Measurements from ENCODE around the gene CACTIN. TPM values are rescaled to one million over a fixed set of nuclear protein-coding genes. Genes with fewer than 3 reads are reported as not detected.

Gene CACTIN
- total and polyA plus RNA-seq, 2 of the 4 experiments (the other 2 are of a cell fraction) = 10.8 to 19.5 TPM

DNA sequence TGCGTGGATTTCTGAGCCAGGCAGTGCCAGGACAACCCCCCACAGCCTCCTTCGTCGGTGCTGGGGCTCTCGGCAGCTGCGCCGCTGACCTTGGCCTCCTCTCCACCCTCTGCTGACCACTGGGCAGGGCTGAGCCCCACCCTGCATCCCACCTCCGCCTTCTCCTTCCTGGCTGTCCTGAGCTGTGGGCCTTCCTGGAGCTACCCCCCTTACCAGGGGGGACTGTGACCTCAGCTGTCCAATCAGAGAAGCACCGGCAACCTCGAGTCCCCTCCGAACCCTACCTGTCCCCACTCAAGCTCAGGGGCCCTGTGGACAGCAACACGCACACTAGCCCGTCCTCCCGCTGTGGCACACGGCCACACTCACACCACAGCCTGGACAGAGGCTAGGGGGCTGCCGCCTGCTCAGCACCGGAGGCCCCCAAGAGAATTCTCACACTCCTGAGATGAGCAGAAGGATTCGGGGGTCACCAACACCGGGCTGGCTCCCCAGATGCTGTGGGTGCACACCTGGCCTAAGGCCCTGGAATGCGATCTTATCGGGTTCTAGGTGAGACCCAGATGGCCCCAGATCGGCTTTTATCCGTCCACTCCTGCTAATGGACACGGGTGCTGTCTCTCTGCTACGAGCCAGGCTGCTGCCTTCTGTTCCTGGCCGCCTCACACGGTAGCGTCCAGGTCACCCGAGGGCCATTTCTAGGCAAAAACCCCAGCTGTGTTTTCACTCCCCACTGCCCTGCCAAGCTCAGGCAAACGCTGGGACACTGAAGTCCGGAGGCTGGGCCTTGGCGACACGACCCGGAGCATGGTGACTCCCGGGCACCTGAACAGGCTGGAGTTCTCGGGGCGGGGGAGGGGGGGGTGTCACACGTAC lies 32.5 kb upstream of the CACTIN start:
- H4K8ac ChIP-seq (ENCODE audit: low read depth in 2 of 2, low read length in 2 of 2) = no peak overlapping the region
- H4K5ac ChIP-seq (ENCODE audit: low read depth, low read length) = no peak overlapping the region
- DNase-seq = no peak
- no peaks in the 10 kb centered on the region for H3K9me3 ChIP-seq (ENCODE audit: control insufficient read depth, insufficient read depth, low read length)
- H2BK20ac ChIP-seq (ENCODE audit: low read depth, low read length) = no peak overlapping the region
- BruUV-seq (replicated peaks) = no TSS peak
- no peaks in the 10 kb centered on the region for H4K20me1 ChIP-seq (ENCODE audit: insufficient read depth, low read length)
- no peak overlapping the region for H3K27ac ChIP-seq (ENCODE audit: insufficient read depth, low read length)
- no peak overlapping the region for H2BK15ac ChIP-seq (ENCODE audit: low read depth, low read length)
- WGBS, 2 experiments (ENCODE audit: extremely low coverage in 2 of 2, insufficient read length in 1 of 2) = 92% methylated on average over 25 of the region's 37 CpGs; no CpG with 5 or more reads in 1 of the 2 experiments
- no peak overlapping the region for H2AFZ ChIP-seq (replicated peaks; ENCODE audit: low read length, poor library complexity)
- H3K23ac ChIP-seq (ENCODE audit: low read depth, low read length) = no peak overlapping the region
- H2BK5ac ChIP-seq (ENCODE audit: low read depth, low read length, poor library complexity, severe bottlenecking) = no peak overlapping the region
- H3K36me3 ChIP-seq (ENCODE audit: control insufficient read depth, insufficient read depth, low read length) = peaks cover 62% of the 10 kb centered on the region
- ChIA-PET POLR2A (ENCODE audit: unreplicated experiment) (no interaction called here), CTCF (no interaction called here)
- H2AK9ac ChIP-seq (replicated peaks; ENCODE audit: low read depth, low read length, poor library complexity) = no peak overlapping the region
- no peak overlapping the region for H3K4me3 ChIP-seq (ENCODE audit: insufficient read depth, low read depth, low read length)
- no peak overlapping the region for H3K4ac ChIP-seq (ENCODE audit: low read depth, low read length)
- no peaks in the 10 kb centered on the region for H3K27me3 ChIP-seq (ENCODE audit: control insufficient read depth, insufficient read depth, low read length)
- no peak overlapping the region for H3K18ac ChIP-seq (ENCODE audit: low read depth, low read length)
- no peak overlapping the region for H3K4me2 ChIP-seq (ENCODE audit: low read depth, low read length)
- in situ Hi-C loops (cut with MboI; ENCODE audit: low sequenced_read_pairs) = no loop called here
- dilution Hi-C loops (cut with HindIII; ENCODE audit: low sequenced_read_pairs, unreplicated experiment) = no loop called here
- no peak overlapping the region for H3K9ac ChIP-seq (ENCODE audit: low read depth, low read length)
- H4K91ac ChIP-seq (ENCODE audit: insufficient read depth, low read depth, low read length) = no peak overlapping the region
- H2BK120ac ChIP-seq (ENCODE audit: low read depth, low read length) = no peak overlapping the region
- peaks cover 3% of the 10 kb centered on the region for H3K4me1 ChIP-seq (ENCODE audit: control insufficient read depth, insufficient read depth, low read length)
- H3K79me1 ChIP-seq (ENCODE audit: low read depth in 1 of 2, low read length in 2 of 2) = peaks cover 0 to 10% of the 10 kb centered on the region in 2 experiments
- no peak overlapping the region for H3K56ac ChIP-seq (ENCODE audit: extremely low read depth, insufficient read depth, low read length)
- no peak overlapping the region for H3K14ac ChIP-seq (replicated peaks; ENCODE audit: low read depth, low read length)
- TF ChIP-seq RAD21 (IDR thresholded peaks at IDR 0.05; ENCODE audit: low read length) = no peak
- no peak for TF ChIP-seq MAFK (IDR thresholded peaks at IDR 0.05; ENCODE audit: low read depth, low read length)
- no peak for TF ChIP-seq CEBPB (IDR thresholded peaks at IDR 0.05; ENCODE audit: low read depth, low read length)
- no peak for TF ChIP-seq CHD1 (IDR thresholded peaks at IDR 0.05; ENCODE audit: low read depth, low read length)
- no peak for TF ChIP-seq MXI1 (IDR thresholded peaks at IDR 0.05; ENCODE audit: borderline replicate concordance, low read depth, low read length)
- TF ChIP-seq, protein P1, sequence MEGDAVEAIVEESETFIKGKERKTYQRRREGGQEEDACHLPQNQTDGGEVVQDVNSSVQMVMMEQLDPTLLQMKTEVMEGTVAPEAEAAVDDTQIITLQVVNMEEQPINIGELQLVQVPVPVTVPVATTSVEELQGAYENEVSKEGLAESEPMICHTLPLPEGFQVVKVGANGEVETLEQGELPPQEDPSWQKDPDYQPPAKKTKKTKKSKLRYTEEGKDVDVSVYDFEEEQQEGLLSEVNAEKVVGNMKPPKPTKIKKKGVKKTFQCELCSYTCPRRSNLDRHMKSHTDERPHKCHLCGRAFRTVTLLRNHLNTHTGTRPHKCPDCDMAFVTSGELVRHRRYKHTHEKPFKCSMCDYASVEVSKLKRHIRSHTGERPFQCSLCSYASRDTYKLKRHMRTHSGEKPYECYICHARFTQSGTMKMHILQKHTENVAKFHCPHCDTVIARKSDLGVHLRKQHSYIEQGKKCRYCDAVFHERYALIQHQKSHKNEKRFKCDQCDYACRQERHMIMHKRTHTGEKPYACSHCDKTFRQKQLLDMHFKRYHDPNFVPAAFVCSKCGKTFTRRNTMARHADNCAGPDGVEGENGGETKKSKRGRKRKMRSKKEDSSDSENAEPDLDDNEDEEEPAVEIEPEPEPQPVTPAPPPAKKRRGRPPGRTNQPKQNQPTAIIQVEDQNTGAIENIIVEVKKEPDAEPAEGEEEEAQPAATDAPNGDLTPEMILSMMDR (conservative IDR thresholded peaks at IDR 0.05; ENCODE audit: low read depth, low read length) = no peak
- no peak for TF ChIP-seq SMC3 (IDR thresholded peaks at IDR 0.05; ENCODE audit: low read depth, low read length)
- TF ChIP-seq MAZ (IDR thresholded peaks at IDR 0.05; ENCODE audit: borderline replicate concordance, low read depth, low read length) = no peak
- no peak for TF ChIP-seq BHLHE40 (IDR thresholded peaks at IDR 0.05; ENCODE audit: low read depth, low read length)
- TF ChIP-seq RCOR1 (IDR thresholded peaks at IDR 0.05; ENCODE audit: insufficient replicate concordance, low read length) = no peak
- no peak for TF ChIP-seq NFE2L2 (IDR thresholded peaks at IDR 0.05; ENCODE audit: low read depth, low read length)
- no peak for TF ChIP-seq POLR2A (IDR thresholded peaks at IDR 0.05; ENCODE audit: low read depth, low read length)
- TF ChIP-seq, protein P2, sequence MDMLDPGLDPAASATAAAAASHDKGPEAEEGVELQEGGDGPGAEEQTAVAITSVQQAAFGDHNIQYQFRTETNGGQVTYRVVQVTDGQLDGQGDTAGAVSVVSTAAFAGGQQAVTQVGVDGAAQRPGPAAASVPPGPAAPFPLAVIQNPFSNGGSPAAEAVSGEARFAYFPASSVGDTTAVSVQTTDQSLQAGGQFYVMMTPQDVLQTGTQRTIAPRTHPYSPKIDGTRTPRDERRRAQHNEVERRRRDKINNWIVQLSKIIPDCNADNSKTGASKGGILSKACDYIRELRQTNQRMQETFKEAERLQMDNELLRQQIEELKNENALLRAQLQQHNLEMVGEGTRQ (IDR thresholded peaks at IDR 0.05; ENCODE audit: low read depth, low read length) = no peak
- no peak for ATAC-seq (ENCODE audit: low read depth)
- H2AK5ac ChIP-seq (ENCODE audit: low read depth, low read length) = no peak overlapping the region; the same call in 1 of the 2 replicates
- peaks cover 3% of the 10 kb centered on the region; the same call in 1 of the 2 replicates for H3K9me1 ChIP-seq (ENCODE audit: insufficient read depth, low read length)
- intact Hi-C loops (cut with micrococcal nuclease) = no loop called here

Measured in IMR-90 (cell line).